Panc1 (cell line): ENCODE measurements around the gene HDGFL2. TPM values are rescaled to one million over a fixed set of nuclear protein-coding genes. Genes with fewer than 3 reads are reported as not detected.

ENCODE experiments used
- ATAC-seq: fragments of 200-7000 bp; cut with Tn5 transposase; 2 replicates; pipeline ENCODE4 v1.9.1; 2020; ENCODE audit warnings: mild to moderate bottlenecking, moderate library complexity
- BruUV-seq: library from RNA; stranded (reverse); fragments of 400-500 nt; replicated peaks from 2 replicates; lab custom pipeline; 2021; lab: Mats Ljungman, UMichigan
- CTCF ChIA-PET: fragments of 300-600 bp; sonication (Branson Sonifier 250); formaldehyde crosslinking; loops from one replicate; lab custom pipeline; 2022; ENCODE audit warnings: antibody characterized with exemption; lab: Charles Lee
- POLR2A ChIA-PET: fragments of 300-600 bp; sonication (Branson Sonifier 250); formaldehyde crosslinking; loops from one replicate; lab custom pipeline; 2022; ENCODE audit warnings: antibody characterized with exemption; lab: Charles Lee
- DNase-seq: peaks from one replicate; pipeline ENCODE4 v3.0.0-alpha.2; 2010; ENCODE audit warnings: low read depth, low spot score
- H3K27ac ChIP-seq: 2 replicates; pipeline ENCODE4 v1.5.1; 2011; ENCODE audit warnings: mild to moderate bottlenecking, low read length, inconsistent platforms
- H3K27me3 ChIP-seq: fragments of 200-500 bp; sonication (Bioruptor generic); 2 replicates; pipeline ENCODE4 v1.6.0; 2014; ENCODE audit warnings: low read length, inconsistent platforms; ENCODE audit not compliant: control insufficient read depth, insufficient read depth
- H3K36me3 ChIP-seq: fragments of 200-500 bp; sonication (Bioruptor generic); 2 replicates; pipeline ENCODE4 v1.5.1; 2014; ENCODE audit warnings: inconsistent platforms, mild to moderate bottlenecking, low read length, moderate library complexity; ENCODE audit not compliant: control insufficient read depth, insufficient read depth
- H3K4me1 ChIP-seq: 2 replicates; pipeline ENCODE4 v1.5.1; 2011; ENCODE audit warnings: inconsistent platforms, mild to moderate bottlenecking, low read length, moderate library complexity; ENCODE audit not compliant: control insufficient read depth, insufficient read depth
- H3K4me3 ChIP-seq, 2 experiments: 2 replicates each; pipeline ENCODE4 v1.5.1; 2011 to 2012; ENCODE audit warnings: low read depth in 2 of 2, low read length in 2 of 2, mild to moderate bottlenecking in 2 of 2, inconsistent platforms in 1 of 2, moderate library complexity in 1 of 2
- H3K9me3 ChIP-seq: fragments of 200-500 bp; sonication (Bioruptor generic); 2 replicates; pipeline ENCODE4 v1.5.1; 2014; ENCODE audit warnings: low read depth, mild to moderate bottlenecking, inconsistent platforms, low read length, moderate library complexity; ENCODE audit not compliant: control insufficient read depth, insufficient read depth
- POLR2AphosphoS5 ChIP-seq: IDR thresholded peaks from 2 replicates; pipeline ENCODE4 v1.6.1; 2012; ENCODE audit warnings: mild to moderate bottlenecking, low read depth, low read length, moderate library complexity
- REST ChIP-seq, 2 experiments: IDR thresholded peaks; 2 replicates each; pipeline ENCODE4 v1.6.1; 2011 to 2012; ENCODE audit warnings: low read depth in 2 of 2, control low read depth in 1 of 2, low read length in 1 of 2, mild to moderate bottlenecking in 1 of 2, moderate library complexity in 1 of 2; ENCODE audit not compliant: insufficient read depth in 1 of 2
- SIN3A ChIP-seq: IDR thresholded peaks from 2 replicates; pipeline ENCODE4 v1.6.1; 2012; ENCODE audit warnings: low read depth, mild to moderate bottlenecking, low read length, moderate library complexity, borderline replicate concordance; ENCODE audit not compliant: insufficient read depth
- TCF7L2 ChIP-seq: IDR thresholded peaks from 2 replicates; pipeline ENCODE4 v1.6.1; 2011; ENCODE audit warnings: mild to moderate bottlenecking, low read depth, low read length, inconsistent platforms
- in situ Hi-C: cut with HindIII; loops from 2 replicates; pipeline ENCODE4 v1.10.0; 2016; ENCODE audit warnings: low sequenced_read_pairs, low pct_unique_long_range_greater_than_20kb
- intact Hi-C: fragments of 100-400 bp; cut with micrococcal nuclease; formaldehyde crosslinking; loops from one replicate; pipeline ENCODE4 v1.10.0; 2022; ENCODE audit not compliant: unreplicated experiment
- total RNA-seq: library from RNA; stranded (reverse); gene quantifications from one replicate; pipeline ENCODE4 v1.2.1, GENCODE V29; 2021; ENCODE audit not compliant: unreplicated experiment
- TF ChIP-seq, protein P1 (sequence below): fragments of 450-650 bp; IDR thresholded peaks from 2 replicates; pipeline ENCODE4 v1.5.1; 2017; ENCODE audit warnings: mild to moderate bottlenecking

HDGFL2 gene
- total RNA-seq, 1 experiment from 2014 or later, result 56.9 TPM

GRCh38 chr19:4429256-4429655 lies 42.8 kb upstream of the HDGFL2 start:
- intact Hi-C loops (no loop called here), in situ Hi-C loops (no loop called here)
- Histone ChIP-seq H3K4me1 (no peaks in the 10 kb centered on the region), H3K4me3 (no peak overlapping the region), H3K27ac (no peak overlapping the region), H3K9me3 (no peaks in the 10 kb centered on the region), H3K27me3 (no peaks in the 10 kb centered on the region), H3K36me3 (no peaks in the 10 kb centered on the region)
- ChIA-PET CTCF (no interaction called here), POLR2A (no interaction called here)
- DNase-seq (no peak), ATAC-seq (no peak)
- TF ChIP-seq, protein P1, sequence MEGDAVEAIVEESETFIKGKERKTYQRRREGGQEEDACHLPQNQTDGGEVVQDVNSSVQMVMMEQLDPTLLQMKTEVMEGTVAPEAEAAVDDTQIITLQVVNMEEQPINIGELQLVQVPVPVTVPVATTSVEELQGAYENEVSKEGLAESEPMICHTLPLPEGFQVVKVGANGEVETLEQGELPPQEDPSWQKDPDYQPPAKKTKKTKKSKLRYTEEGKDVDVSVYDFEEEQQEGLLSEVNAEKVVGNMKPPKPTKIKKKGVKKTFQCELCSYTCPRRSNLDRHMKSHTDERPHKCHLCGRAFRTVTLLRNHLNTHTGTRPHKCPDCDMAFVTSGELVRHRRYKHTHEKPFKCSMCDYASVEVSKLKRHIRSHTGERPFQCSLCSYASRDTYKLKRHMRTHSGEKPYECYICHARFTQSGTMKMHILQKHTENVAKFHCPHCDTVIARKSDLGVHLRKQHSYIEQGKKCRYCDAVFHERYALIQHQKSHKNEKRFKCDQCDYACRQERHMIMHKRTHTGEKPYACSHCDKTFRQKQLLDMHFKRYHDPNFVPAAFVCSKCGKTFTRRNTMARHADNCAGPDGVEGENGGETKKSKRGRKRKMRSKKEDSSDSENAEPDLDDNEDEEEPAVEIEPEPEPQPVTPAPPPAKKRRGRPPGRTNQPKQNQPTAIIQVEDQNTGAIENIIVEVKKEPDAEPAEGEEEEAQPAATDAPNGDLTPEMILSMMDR, result no peak
- TF ChIP-seq TCF7L2 (no peak), REST (IDR thresholded peaks at IDR 0.05; ENCODE audit: insufficient read depth in 1 of 2, low read depth in 2 of 2, low read length in 1 of 2) (no peak), SIN3A (no peak), POLR2AphosphoS5 (no peak)
- no TSS peak for BruUV-seq

GRCh38 chr19:4429771-4430171 lies 42.3 kb upstream of the HDGFL2 start:
- no peaks in the 10 kb centered on the region for H3K36me3 ChIP-seq
- ChIA-PET CTCF (no interaction called here), POLR2A (no interaction called here)
- ATAC-seq (no peak), DNase-seq (no peak)
- no peak for TF ChIP-seq TCF7L2
- TF ChIP-seq POLR2AphosphoS5, result no peak
- TF ChIP-seq, protein P1, result no peak
- no peak for TF ChIP-seq REST (IDR thresholded peaks at IDR 0.05; ENCODE audit: insufficient read depth in 1 of 2, low read depth in 2 of 2, low read length in 1 of 2)
- TF ChIP-seq SIN3A, result no peak
- no peak overlapping the region for H3K4me3 ChIP-seq
- H3K27ac ChIP-seq, result no peak overlapping the region
- H3K27me3 ChIP-seq, result no peaks in the 10 kb centered on the region
- H3K9me3 ChIP-seq, result no peaks in the 10 kb centered on the region
- BruUV-seq, result no TSS peak
- intact Hi-C loops, result no loop called here
- in situ Hi-C loops, result no loop called here
- H3K4me1 ChIP-seq, result no peaks in the 10 kb centered on the region
